Measurements from ENCODE around the gene CHCHD5.

The CHCHD5 gene

DNA sequence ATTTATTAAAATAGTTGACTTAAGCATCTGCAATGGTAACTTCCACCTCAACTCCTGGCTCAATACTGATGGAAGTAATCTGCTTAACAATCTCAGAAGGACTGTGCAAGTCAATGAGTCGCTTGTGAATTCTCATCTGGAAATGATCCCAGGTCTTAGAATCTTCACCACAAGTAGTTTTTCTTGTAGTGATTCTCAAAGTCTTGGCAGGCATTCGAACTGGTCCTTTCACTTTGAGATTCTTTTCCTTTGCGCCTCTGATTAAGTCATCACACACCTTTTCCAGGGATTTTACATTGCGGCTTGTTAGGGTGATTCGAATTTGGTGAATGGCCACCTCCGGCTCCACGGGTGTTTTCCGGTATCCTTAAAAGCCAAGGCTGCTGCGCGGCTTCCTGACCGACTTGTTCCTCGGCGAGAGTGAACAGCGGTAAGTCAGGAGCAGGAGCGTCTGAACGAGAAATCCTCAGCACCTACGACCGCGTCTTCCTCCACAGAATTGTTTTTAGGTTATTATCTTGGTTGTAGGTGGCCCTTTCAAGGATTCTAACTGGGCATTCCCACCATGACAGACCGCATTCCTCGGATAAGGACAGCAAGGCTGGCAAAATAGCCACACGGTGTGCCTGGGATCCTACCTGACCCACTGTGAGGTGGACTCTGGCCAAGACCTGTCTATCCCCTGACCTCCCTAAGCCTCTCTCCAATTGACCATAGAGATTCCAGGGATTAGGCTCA lies 37.5 kb downstream of the CHCHD5 start:
- Histone ChIP-seq H3K4me1 (ENCODE audit: control insufficient read depth in 5 of 5, insufficient read depth in 5 of 5, low read length in 5 of 5) (peaks cover 4 to 19% (median 13%) of the 10 kb centered on the region in 5 donors), H3K27me3 (ENCODE audit: control insufficient read depth in 5 of 5, insufficient read depth in 4 of 5, low read length in 5 of 5) (peaks cover 0 to 3% (median 0%) of the 10 kb centered on the region in 5 donors), H3K4me3 (ENCODE audit: low read depth in 1 of 5, low read length in 5 of 5) (no peak overlapping the region), H3K27ac (ENCODE audit: low read depth, low read length) (no peak overlapping the region), H3K9ac (ENCODE audit: low read length in 5 of 5) (peak overlapping the region in 1 of 5 donors; percentile 36), H3K36me3 (ENCODE audit: control insufficient read depth in 5 of 5, insufficient read depth in 5 of 5, low read length in 5 of 5) (no peaks in the 10 kb centered on the region), H3K9me3 (ENCODE audit: control insufficient read depth in 5 of 5, low read length in 5 of 5) (no peaks in the 10 kb centered on the region)

- H3K9me3 ChIP-seq (ENCODE audit: control insufficient read depth in 5 of 5, low read length in 5 of 5): no peaks in the 10 kb centered on the region
- H3K9ac ChIP-seq (ENCODE audit: low read length in 5 of 5): peak overlapping the region in 1 of 5 donors; percentile 36
- H3K27ac ChIP-seq (ENCODE audit: low read depth, low read length): no peak overlapping the region
- peaks cover 0 to 3% (median 0%) of the 10 kb centered on the region in 5 donors for H3K27me3 ChIP-seq (ENCODE audit: control insufficient read depth in 5 of 5, insufficient read depth in 4 of 5, low read length in 5 of 5)
- peaks cover 6 to 24% (median 16%) of the 10 kb centered on the region in 5 donors for H3K4me1 ChIP-seq (ENCODE audit: control insufficient read depth in 5 of 5, insufficient read depth in 5 of 5, low read length in 5 of 5)
- no peaks in the 10 kb centered on the region for H3K36me3 ChIP-seq (ENCODE audit: control insufficient read depth in 5 of 5, insufficient read depth in 5 of 5, low read length in 5 of 5)
- H3K4me3 ChIP-seq (ENCODE audit: low read depth in 1 of 5, low read length in 5 of 5): no peak overlapping the region
Measured at GRCh38 chr2:112622528-112622849, 38.1 kb downstream of the CHCHD5 start.

GRCh38 chr2:112623913-112624777 lies 39.7 kb downstream of the CHCHD5 start:
- no peaks in the 10 kb centered on the region for H3K9me3 ChIP-seq (ENCODE audit: control insufficient read depth in 5 of 5, low read length in 5 of 5)
- no peak overlapping the region for H3K27ac ChIP-seq (ENCODE audit: low read depth, low read length)
- H3K4me1 ChIP-seq (ENCODE audit: control insufficient read depth in 5 of 5, insufficient read depth in 5 of 5, low read length in 5 of 5): peaks cover 8 to 25% (median 19%) of the 10 kb centered on the region in 5 donors

DNA sequence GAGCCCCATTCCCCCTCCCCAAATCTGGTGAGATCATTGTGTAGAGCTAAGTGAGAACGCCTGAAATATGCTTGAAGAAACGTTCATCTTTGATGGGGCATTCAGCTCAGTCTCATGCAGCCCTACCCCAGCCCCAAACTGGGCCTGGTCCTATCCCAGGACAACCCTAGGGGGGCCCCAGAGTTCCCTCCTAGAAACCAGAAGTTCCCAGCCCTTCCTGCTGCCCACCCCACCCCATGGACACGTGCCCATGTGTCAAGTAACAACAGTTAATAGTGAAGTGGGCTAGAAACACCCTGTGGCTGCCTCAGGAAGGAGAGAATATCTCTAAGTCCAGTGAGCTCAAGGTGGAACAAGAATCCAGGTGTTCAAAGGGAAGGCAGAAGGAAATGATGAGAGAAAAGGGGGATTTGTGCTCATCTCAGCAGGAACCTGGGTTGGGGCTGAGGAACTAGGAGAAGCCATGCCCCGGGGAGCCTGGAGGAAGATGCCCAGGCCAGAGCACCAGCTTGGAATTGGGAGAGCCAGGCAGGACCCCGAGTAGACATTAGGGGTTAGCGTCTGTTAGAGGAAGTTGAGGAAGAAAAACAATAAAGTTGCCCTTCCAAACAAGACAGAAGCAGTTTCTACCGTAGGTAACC lies 41.2 kb downstream of the CHCHD5 start:
- Histone ChIP-seq H3K4me1 (ENCODE audit: control insufficient read depth in 5 of 5, insufficient read depth in 5 of 5, low read length in 5 of 5) (peaks cover 8 to 22% (median 19%) of the 10 kb centered on the region in 5 donors), H3K9ac (ENCODE audit: low read length in 5 of 5) (no peak overlapping the region), H3K9me3 (ENCODE audit: control insufficient read depth in 5 of 5, low read length in 5 of 5) (no peaks in the 10 kb centered on the region), H3K36me3 (ENCODE audit: control insufficient read depth in 5 of 5, insufficient read depth in 5 of 5, low read length in 5 of 5) (no peaks in the 10 kb centered on the region), H3K27ac (ENCODE audit: low read depth, low read length) (no peak overlapping the region), H3K27me3 (ENCODE audit: control insufficient read depth in 5 of 5, insufficient read depth in 4 of 5, low read length in 5 of 5) (peaks cover 0 to 6% (median 2%) of the 10 kb centered on the region in 5 donors), H3K4me3 (ENCODE audit: low read depth in 1 of 5, low read length in 5 of 5) (no peak overlapping the region)

More at GRCh38 chr2:112623913-112624777, 39.7 kb downstream of the CHCHD5 start:
- Histone ChIP-seq H3K4me3 (ENCODE audit: low read depth in 1 of 5, low read length in 5 of 5) (no peak overlapping the region), H3K9ac (ENCODE audit: low read length in 5 of 5) (no peak overlapping the region), H3K36me3 (ENCODE audit: control insufficient read depth in 5 of 5, insufficient read depth in 5 of 5, low read length in 5 of 5) (no peaks in the 10 kb centered on the region), H3K27me3 (ENCODE audit: control insufficient read depth in 5 of 5, insufficient read depth in 4 of 5, low read length in 5 of 5) (peaks cover 0 to 3% (median 0%) of the 10 kb centered on the region in 5 donors)

DNA sequence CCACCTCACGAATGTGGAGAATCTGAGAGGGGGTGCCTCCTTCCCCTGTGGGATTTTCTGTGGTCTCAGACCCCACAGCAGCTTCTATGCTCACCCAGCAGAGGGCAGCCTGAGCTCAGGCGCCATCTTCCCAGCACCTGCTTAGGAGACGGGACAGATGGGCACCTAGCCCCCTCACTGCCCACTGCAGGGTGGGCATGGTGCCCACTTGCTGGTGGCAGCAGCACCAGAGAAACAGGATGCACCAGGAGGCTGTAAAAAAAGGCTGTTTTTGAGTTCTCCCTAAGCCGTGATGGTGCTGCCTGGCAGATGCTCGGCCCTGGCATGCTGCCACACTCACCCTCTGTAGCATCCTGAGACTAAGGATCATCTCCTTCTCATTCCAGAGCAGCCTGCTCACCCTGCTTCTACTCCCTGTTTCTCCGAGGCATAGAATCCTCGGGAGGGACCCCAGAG lies 42.2 kb downstream of the CHCHD5 start:
- Histone ChIP-seq H3K27ac (ENCODE audit: low read depth, low read length) (peak overlapping the region; percentile 74), H3K4me1 (ENCODE audit: control insufficient read depth in 5 of 5, insufficient read depth in 5 of 5, low read length in 5 of 5) (peaks cover 8 to 28% (median 19%) of the 10 kb centered on the region in 5 donors), H3K36me3 (ENCODE audit: control insufficient read depth in 5 of 5, insufficient read depth in 5 of 5, low read length in 5 of 5) (no peaks in the 10 kb centered on the region), H3K4me3 (ENCODE audit: low read depth in 1 of 5, low read length in 5 of 5) (peak overlapping the region in 2 of 5 donors; percentile 37 to 47), H3K9me3 (ENCODE audit: control insufficient read depth in 5 of 5, low read length in 5 of 5) (no peaks in the 10 kb centered on the region), H3K27me3 (ENCODE audit: control insufficient read depth in 5 of 5, insufficient read depth in 4 of 5, low read length in 5 of 5) (peaks cover 0 to 10% (median 5%) of the 10 kb centered on the region in 5 donors), H3K9ac (ENCODE audit: low read length in 5 of 5) (no peak overlapping the region)

GRCh38 chr2:112627060-112628040 lies 42.9 kb downstream of the CHCHD5 start:
- Histone ChIP-seq H3K9ac (ENCODE audit: low read length in 5 of 5) (peak overlapping the region in 2 of 5 donors; percentile 20 to 41), H3K27ac (ENCODE audit: low read depth, low read length) (peak overlapping the region; percentile 74)

GRCh38 chr2:112629224-112629623 lies 44.8 kb downstream of the CHCHD5 start:
- peaks cover 6 to 26% (median 14%) of the 10 kb centered on the region in 5 donors for H3K4me1 ChIP-seq (ENCODE audit: control insufficient read depth in 5 of 5, insufficient read depth in 5 of 5, low read length in 5 of 5)
- no peaks in the 10 kb centered on the region for H3K9me3 ChIP-seq (ENCODE audit: control insufficient read depth in 5 of 5, low read length in 5 of 5)
- no peak overlapping the region for H3K9ac ChIP-seq (ENCODE audit: low read length in 5 of 5)
- peaks cover 0 to 9% (median 5%) of the 10 kb centered on the region in 5 donors for H3K27me3 ChIP-seq (ENCODE audit: control insufficient read depth in 5 of 5, insufficient read depth in 4 of 5, low read length in 5 of 5)
- H3K36me3 ChIP-seq (ENCODE audit: control insufficient read depth in 5 of 5, insufficient read depth in 5 of 5, low read length in 5 of 5): no peaks in the 10 kb centered on the region
- no peak overlapping the region for H3K27ac ChIP-seq (ENCODE audit: low read depth, low read length)
- no peak overlapping the region for H3K4me3 ChIP-seq (ENCODE audit: low read depth in 1 of 5, low read length in 5 of 5)

More at GRCh38 chr2:112627060-112628040, 42.9 kb downstream of the CHCHD5 start:
- no peaks in the 10 kb centered on the region for H3K9me3 ChIP-seq (ENCODE audit: control insufficient read depth in 5 of 5, low read length in 5 of 5)
- H3K4me3 ChIP-seq (ENCODE audit: low read depth in 1 of 5, low read length in 5 of 5): peak overlapping the region in 1 of 5 donors; percentile 37
- H3K36me3 ChIP-seq (ENCODE audit: control insufficient read depth in 5 of 5, insufficient read depth in 5 of 5, low read length in 5 of 5): no peaks in the 10 kb centered on the region
- peaks cover 6 to 26% (median 14%) of the 10 kb centered on the region in 5 donors for H3K4me1 ChIP-seq (ENCODE audit: control insufficient read depth in 5 of 5, insufficient read depth in 5 of 5, low read length in 5 of 5)
- peaks cover 0 to 9% (median 5%) of the 10 kb centered on the region in 5 donors for H3K27me3 ChIP-seq (ENCODE audit: control insufficient read depth in 5 of 5, insufficient read depth in 4 of 5, low read length in 5 of 5)

DNA sequence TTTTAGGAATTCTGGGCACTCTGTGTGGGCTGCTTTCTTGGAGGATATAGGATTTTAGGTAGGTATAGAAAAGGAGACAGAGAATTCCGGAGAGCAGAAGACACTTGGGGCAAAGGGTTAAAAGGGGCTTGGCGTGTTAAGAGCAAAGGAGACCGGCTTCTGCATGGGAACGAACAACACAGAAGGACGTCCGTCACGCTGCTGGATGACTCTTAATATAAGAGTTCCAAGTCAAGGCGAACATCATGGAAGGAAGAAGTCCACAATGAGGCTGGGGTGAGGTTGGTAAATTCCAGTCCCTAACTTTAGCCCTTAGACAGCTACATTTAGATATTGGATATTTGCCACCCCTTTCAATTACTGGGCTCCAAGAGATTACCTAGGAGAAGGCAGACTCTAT lies 45.4 kb downstream of the CHCHD5 start:
- no peak overlapping the region for H3K9ac ChIP-seq (ENCODE audit: low read length in 5 of 5)
- H3K36me3 ChIP-seq (ENCODE audit: control insufficient read depth in 5 of 5, insufficient read depth in 5 of 5, low read length in 5 of 5): no peaks in the 10 kb centered on the region
- H3K4me3 ChIP-seq (ENCODE audit: low read depth in 1 of 5, low read length in 5 of 5): no peak overlapping the region
- H3K27ac ChIP-seq (ENCODE audit: low read depth, low read length): no peak overlapping the region
- H3K4me1 ChIP-seq (ENCODE audit: control insufficient read depth in 5 of 5, insufficient read depth in 5 of 5, low read length in 5 of 5): peaks cover 6 to 26% (median 14%) of the 10 kb centered on the region in 5 donors
- no peaks in the 10 kb centered on the region for H3K9me3 ChIP-seq (ENCODE audit: control insufficient read depth in 5 of 5, low read length in 5 of 5)
- peaks cover 0 to 9% (median 5%) of the 10 kb centered on the region in 5 donors for H3K27me3 ChIP-seq (ENCODE audit: control insufficient read depth in 5 of 5, insufficient read depth in 4 of 5, low read length in 5 of 5)

GRCh38 chr2:112630268-112630667 lies 45.9 kb downstream of the CHCHD5 start:
- Histone ChIP-seq H3K27ac (ENCODE audit: low read depth, low read length) (no peak overlapping the region), H3K4me3 (ENCODE audit: low read depth in 1 of 5, low read length in 5 of 5) (no peak overlapping the region), H3K36me3 (ENCODE audit: control insufficient read depth in 5 of 5, insufficient read depth in 5 of 5, low read length in 5 of 5) (no peaks in the 10 kb centered on the region), H3K4me1 (ENCODE audit: control insufficient read depth in 5 of 5, insufficient read depth in 5 of 5, low read length in 5 of 5) (peaks cover 6 to 26% (median 14%) of the 10 kb centered on the region in 5 donors), H3K9ac (ENCODE audit: low read length in 5 of 5) (no peak overlapping the region), H3K9me3 (ENCODE audit: control insufficient read depth in 5 of 5, low read length in 5 of 5) (no peaks in the 10 kb centered on the region), H3K27me3 (ENCODE audit: control insufficient read depth in 5 of 5, insufficient read depth in 4 of 5, low read length in 5 of 5) (peaks cover 0 to 9% (median 5%) of the 10 kb centered on the region in 5 donors)

Measured in subcutaneous abdominal adipose tissue (tissue), 5 donors.